Naive thymus-derived CD8-positive, alpha-beta T cell (primary cell): ENCODE measurements around the gene ITIH4. TPM values are rescaled to one million over a fixed set of nuclear protein-coding genes. Genes with fewer than 3 reads are reported as not detected.

Source experiments
- ATAC-seq, 2 donors: fragments of 150-1000 bp; cut with Tn5 transposase in 1 of 2; sonication (Bioruptor Pico), chemical (Tn5 transposase) in 1 of 2; 1 replicate in 1 of 2; 2 replicates in 1 of 2; pipeline ENCODE4 v1.10.0; 2021; ENCODE audit warnings: mild to moderate bottlenecking in 2 of 2, moderate library complexity in 2 of 2
- POLR2A ChIA-PET: fragments of 350-600 bp; sonication (Branson Sonifier 250); formaldehyde crosslinking; loops from one replicate; lab custom pipeline; 2021; ENCODE audit warnings: antibody characterized with exemption; lab: Charles Lee
- DNase-seq, 10 donors: peaks; one replicate each; pipeline versions ENCODE4 v3.0.0 to v3.0.0-alpha.2; 2020 to 2022
- H3K27ac Mint-ChIP-seq, 10 donors: one replicate each; pipeline ENCODE4 v1.8.0; 2020 to 2022; ENCODE audit warnings: mild to moderate bottlenecking in 10 of 10, mixed read lengths in 10 of 10, moderate library complexity in 4 of 10, inconsistent platforms in 1 of 10
- H3K27me3 Mint-ChIP-seq, 5 donors: one replicate each; pipeline ENCODE4 v1.8.0; 2021 to 2022; ENCODE audit warnings: mixed read lengths in 5 of 5
- H3K36me3 Mint-ChIP-seq, 3 donors: one replicate each; pipeline ENCODE4 v1.8.0; 2020 to 2022; ENCODE audit warnings: mixed read lengths in 3 of 3, mild to moderate bottlenecking in 2 of 3, inconsistent platforms in 1 of 3
- H3K4me1 Mint-ChIP-seq, 4 donors: one replicate each; pipeline ENCODE4 v1.8.0; 2021 to 2022; ENCODE audit warnings: mixed read lengths in 4 of 4
- H3K4me3 Mint-ChIP-seq, 10 donors: one replicate each; pipeline ENCODE4 v1.8.0; 2020 to 2022; ENCODE audit warnings: mild to moderate bottlenecking in 10 of 10, mixed read lengths in 10 of 10, moderate library complexity in 6 of 10, inconsistent platforms in 1 of 10
- H3K9me3 Mint-ChIP-seq, 9 donors: one replicate each; pipeline ENCODE4 v1.8.0; 2020 to 2022; ENCODE audit warnings: mixed read lengths in 9 of 9, mild to moderate bottlenecking in 3 of 9, inconsistent platforms in 1 of 9, moderate library complexity in 1 of 9
- polyA plus RNA-seq, 3 donors: library from polyadenylated mRNA; unstranded; fragments of 300-500 nt; fragmentation: Illumina TruSeq; gene quantifications; one replicate each; pipeline ENCODE4 v1.2.3, GENCODE V29; 2021
- total RNA-seq, 8 experiments: library from RNA in 2 of 8; stranded (reverse) in 2 of 8; gene quantifications; one replicate each; pipeline ENCODE4 v1.2.3 and lab custom pipeline; 2021 to 2026

Gene ITIH4
- total and polyA plus RNA-seq, 5 experiments from 2014 or later = 0.05 to 32.6 (median 14.7) TPM; not detected in 1

- Mint-ChIP-seq H3K27me3 (no peaks in the 10 kb centered on the region), H3K27ac (peak overlapping the region in 5 of 10 donors; percentile 21 to 69 (median 51)), H3K36me3 (peaks cover 0 to 36% (median 11%) of the 10 kb centered on the region in 3 donors), H3K9me3 (no peaks in the 10 kb centered on the region), H3K4me1 (peaks cover 10 to 31% (median 30%) of the 10 kb centered on the region in 4 donors), H3K4me3 (peak overlapping the region in 2 of 10 donors; percentile 10 to 20)
- peak in 1 of 10 donors; percentile 32 for DNase-seq
- POLR2A ChIA-PET = no interaction called here
- ATAC-seq = peak; percentile 49 to 63
Measured at GRCh38 chr3:52838561-52839267, 8.2 kb upstream of the ITIH4 start.

DNA sequence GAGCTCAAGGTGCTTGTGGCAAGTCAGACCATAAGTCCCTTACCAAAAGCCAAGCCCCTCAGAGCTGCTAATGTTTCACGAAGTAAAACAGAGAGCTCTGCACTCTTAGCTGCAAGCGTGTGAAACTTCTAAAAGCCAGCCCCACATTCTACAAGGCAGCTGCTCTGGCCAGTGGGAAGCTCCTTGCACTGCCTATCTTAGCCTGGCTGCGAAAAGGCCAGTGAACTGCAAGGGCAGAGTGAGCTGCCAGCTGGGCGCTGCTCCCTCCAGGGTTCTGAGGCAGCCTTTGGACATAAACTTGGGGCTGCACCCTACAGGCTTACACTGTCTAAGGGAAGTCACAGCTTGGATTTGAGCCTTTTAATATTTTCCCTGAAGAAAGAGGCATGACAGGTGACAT lies 6.5 kb upstream of the ITIH4 start:
- Mint-ChIP-seq H3K4me1 (peaks cover 10 to 31% (median 30%) of the 10 kb centered on the region in 4 donors), H3K9me3 (no peaks in the 10 kb centered on the region), H3K27ac (peak overlapping the region in 2 of 10 donors; percentile 37 to 40), H3K27me3 (no peaks in the 10 kb centered on the region), H3K4me3 (no peak overlapping the region), H3K36me3 (peaks cover 0 to 27% (median 6%) of the 10 kb centered on the region in 3 donors)
- ATAC-seq (no peak), DNase-seq (no peak)
- POLR2A ChIA-PET = no interaction called here

- DNase-seq (no peak), ATAC-seq (no peak)
- Mint-ChIP-seq H3K4me3 (no peak overlapping the region), H3K36me3 (peaks cover 0 to 22% (median 6%) of the 10 kb centered on the region in 3 donors), H3K27me3 (no peaks in the 10 kb centered on the region), H3K27ac (no peak overlapping the region), H3K4me1 (peaks cover 10 to 31% (median 30%) of the 10 kb centered on the region in 4 donors), H3K9me3 (no peaks in the 10 kb centered on the region)
- POLR2A ChIA-PET = no interaction called here
Measured at GRCh38 chr3:52836471-52836845, 6.0 kb upstream of the ITIH4 start.

DNA sequence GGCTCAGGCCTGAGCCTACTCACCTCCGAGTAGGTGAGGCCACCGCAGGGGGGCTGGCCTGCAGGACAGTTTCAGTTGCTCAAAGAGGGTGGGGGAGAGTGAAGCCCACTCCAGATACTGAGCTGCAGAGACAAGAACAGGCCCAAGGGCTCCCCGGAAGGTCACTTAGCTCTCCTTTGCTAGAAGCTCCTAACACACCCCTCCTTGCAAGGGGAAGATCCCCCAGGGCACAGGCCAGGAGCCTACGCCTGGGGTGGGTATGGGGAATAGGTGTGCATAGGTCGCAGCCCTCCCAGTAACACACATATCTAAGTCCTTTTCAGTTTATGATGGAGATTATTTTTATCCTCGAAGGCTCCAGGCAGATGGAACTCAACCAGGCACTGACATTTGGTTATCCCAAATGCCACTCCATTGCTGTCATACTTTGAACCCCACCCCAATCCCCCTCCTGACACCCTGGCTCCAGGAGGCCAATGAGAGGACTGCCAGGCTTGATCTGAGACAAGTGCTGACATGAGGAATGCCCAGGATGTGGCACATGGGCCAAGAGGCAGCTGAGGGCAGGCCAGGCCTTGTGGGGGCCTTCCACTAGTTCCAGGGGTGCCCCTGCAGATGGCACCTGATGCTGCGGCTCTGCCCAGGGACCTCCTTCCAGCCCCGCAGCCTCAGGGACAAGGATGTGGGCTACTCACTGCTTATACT lies 5.4 kb upstream of the ITIH4 start:
- H3K36me3 Mint-ChIP-seq = peaks cover 0 to 18% (median 4%) of the 10 kb centered on the region in 3 donors
- no peaks in the 10 kb centered on the region for H3K27me3 Mint-ChIP-seq
- no peak overlapping the region for H3K27ac Mint-ChIP-seq
- H3K9me3 Mint-ChIP-seq = no peaks in the 10 kb centered on the region
- POLR2A ChIA-PET = no interaction called here
- no peak overlapping the region for H3K4me3 Mint-ChIP-seq
- DNase-seq = no peak
- ATAC-seq = no peak
- peaks cover 10 to 31% (median 30%) of the 10 kb centered on the region in 4 donors for H3K4me1 Mint-ChIP-seq

- ATAC-seq = no peak
Measured at GRCh38 chr3:52834871-52835501, 4.5 kb upstream of the ITIH4 start, which contains the start of gene MUSTN1. TSS of gene MUSTN1 (minus strand) at chr3:52835019. CDS start at chr3:52834948, 71 bp downstream.

GRCh38 chr3:52833202-52833601 lies 2.7 kb upstream of the ITIH4 start:
- no peaks in the 10 kb centered on the region for H3K9me3 Mint-ChIP-seq
- H3K4me1 Mint-ChIP-seq = peaks cover 5 to 12% (median 10%) of the 10 kb centered on the region in 4 donors
- ATAC-seq = no peak

More at GRCh38 chr3:52834871-52835501, 4.5 kb upstream of the ITIH4 start, which contains the start of gene MUSTN1:
- POLR2A ChIA-PET = no interaction called here
- Mint-ChIP-seq H3K36me3 (peaks cover 0 to 10% (median 0%) of the 10 kb centered on the region in 3 donors), H3K27me3 (no peaks in the 10 kb centered on the region), H3K4me1 (peaks cover 8 to 29% (median 27%) of the 10 kb centered on the region in 4 donors), H3K9me3 (no peaks in the 10 kb centered on the region), H3K4me3 (no peak within 1 kb of the TSS), H3K27ac (no peak within 1 kb of the TSS)
- DNase-seq = no peak

GRCh38 chr3:52831500-52832301 lies 1.2 kb upstream of the ITIH4 start:
- POLR2A ChIA-PET = no interaction called here
- Mint-ChIP-seq H3K9me3 (no peaks in the 10 kb centered on the region), H3K27me3 (no peaks in the 10 kb centered on the region), H3K4me3 (no peak overlapping the region), H3K36me3 (peaks cover 0 to 7% (median 0%) of the 10 kb centered on the region in 3 donors), H3K27ac (no peak overlapping the region), H3K4me1 (peaks cover 0 to 2% (median under 1%) of the 10 kb centered on the region in 4 donors)
- DNase-seq = no peak
- ATAC-seq = no peak

More at GRCh38 chr3:52833202-52833601, 2.7 kb upstream of the ITIH4 start:
- no peak for DNase-seq
- Mint-ChIP-seq H3K27ac (no peak overlapping the region), H3K4me3 (no peak overlapping the region), H3K36me3 (peaks cover 0 to 9% (median 0%) of the 10 kb centered on the region in 3 donors), H3K27me3 (no peaks in the 10 kb centered on the region)
- POLR2A ChIA-PET = no interaction called here

- Mint-ChIP-seq H3K4me1 (peaks cover 0 to 3% (median 0%) of the 10 kb centered on the region in 4 donors), H3K4me3 (no peak overlapping the region), H3K36me3 (peaks cover 0 to 1% (median under 1%) of the 10 kb centered on the region in 3 donors), H3K27ac (no peak overlapping the region), H3K9me3 (no peaks in the 10 kb centered on the region), H3K27me3 (no peaks in the 10 kb centered on the region)
- ATAC-seq = no peak
- DNase-seq = no peak
- POLR2A ChIA-PET = no interaction called here
Measured at GRCh38 chr3:52829906-52830463, 487 bp downstream of the ITIH4 start.

DNA sequence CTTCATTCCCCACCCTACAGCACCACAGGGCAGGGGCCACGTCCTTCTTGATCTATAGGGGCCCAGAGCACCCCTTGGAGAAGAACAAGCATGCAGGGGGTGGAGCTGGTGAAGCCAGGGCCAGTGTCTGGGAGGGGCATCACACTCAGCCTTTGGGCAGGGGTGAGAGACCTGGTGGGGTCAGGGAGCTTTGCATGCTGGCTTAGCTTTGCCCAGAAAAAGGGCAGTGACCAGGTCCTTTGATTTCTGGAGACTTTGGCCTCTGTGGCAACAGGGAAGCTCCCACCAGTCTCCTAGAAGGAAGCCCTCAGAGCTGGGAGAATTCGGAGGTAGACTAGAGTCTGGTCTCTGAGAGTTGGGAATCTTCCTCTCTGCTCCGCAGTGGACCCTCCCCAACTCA lies 990 bp downstream of the ITIH4 start:
- peaks cover 0 to 3% (median 2%) of the 10 kb centered on the region in 3 donors for H3K36me3 Mint-ChIP-seq
- ATAC-seq (no peak), DNase-seq (no peak)
- no peak overlapping the region for H3K4me3 Mint-ChIP-seq
- H3K27me3 Mint-ChIP-seq = no peaks in the 10 kb centered on the region
- no peak overlapping the region for H3K27ac Mint-ChIP-seq
- no peaks in the 10 kb centered on the region for H3K9me3 Mint-ChIP-seq
- POLR2A ChIA-PET = no interaction called here
- peaks cover 0 to 4% (median 0%) of the 10 kb centered on the region in 4 donors for H3K4me1 Mint-ChIP-seq

- Mint-ChIP-seq H3K4me1 (peaks cover 0 to 2% (median 0%) of the 10 kb centered on the region in 4 donors), H3K27ac (no peak overlapping the region), H3K27me3 (no peaks in the 10 kb centered on the region), H3K36me3 (peaks cover 0 to 3% (median 2%) of the 10 kb centered on the region in 3 donors), H3K9me3 (no peaks in the 10 kb centered on the region), H3K4me3 (no peak overlapping the region)
- POLR2A ChIA-PET = no interaction called here
- no peak for ATAC-seq
- no peak for DNase-seq
Measured at GRCh38 chr3:52827866-52828376, 2.6 kb downstream of the ITIH4 start.

GRCh38 chr3:52827441-52827840 lies 3.0 kb downstream of the ITIH4 start:
- no peak overlapping the region for H3K27ac Mint-ChIP-seq
- DNase-seq (no peak), ATAC-seq (no peak)
- POLR2A ChIA-PET = no interaction called here
- no peaks in the 10 kb centered on the region for H3K9me3 Mint-ChIP-seq
- H3K36me3 Mint-ChIP-seq = peaks cover 0 to 3% (median 2%) of the 10 kb centered on the region in 3 donors
- peaks cover 0 to 2% (median 0%) of the 10 kb centered on the region in 4 donors for H3K4me1 Mint-ChIP-seq
- no peak overlapping the region for H3K4me3 Mint-ChIP-seq
- no peaks in the 10 kb centered on the region for H3K27me3 Mint-ChIP-seq

DNA sequence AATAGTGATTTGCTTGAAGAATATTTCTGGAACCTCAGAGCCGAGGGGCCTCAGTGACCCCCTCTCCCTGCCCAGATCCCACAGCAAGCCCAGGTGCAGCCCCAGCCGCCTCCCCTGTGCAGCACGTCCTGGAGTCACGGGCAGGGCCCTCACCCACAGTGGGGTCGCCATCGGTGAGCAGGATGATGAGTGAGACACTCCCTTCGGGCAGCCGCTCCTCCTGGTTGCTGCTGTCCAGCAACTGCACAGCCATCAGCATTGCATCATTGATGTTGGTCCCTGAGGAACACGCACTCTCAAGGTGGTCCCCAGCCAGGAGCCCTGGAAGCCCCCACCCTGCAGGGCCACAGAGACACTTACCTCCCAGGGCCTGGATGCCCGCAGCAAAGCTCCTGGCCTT lies 6.4 kb downstream of the ITIH4 start:
- Mint-ChIP-seq H3K27ac (no peak overlapping the region), H3K4me1 (peaks cover 0 to 2% (median 0%) of the 10 kb centered on the region in 4 donors), H3K27me3 (no peaks in the 10 kb centered on the region), H3K9me3 (no peaks in the 10 kb centered on the region), H3K36me3 (peaks cover 0 to 3% (median 2%) of the 10 kb centered on the region in 3 donors), H3K4me3 (no peak overlapping the region)
- ATAC-seq = no peak
- DNase-seq = no peak
- POLR2A ChIA-PET = no interaction called here
